ENCODE results near the gene NNMT. TPM values are rescaled to one million over a fixed set of nuclear protein-coding genes. Genes with fewer than 3 reads are reported as not detected.
"Not testable (repeated sequence)": the region's sequence is repeated elsewhere in the genome, so short reads cannot be mapped to it uniquely, and the experiment has no call there.

Gene NNMT
- total RNA-seq, 2 donors from 2014 or later = 74.7 to 276 TPM

- no peaks in the 10 kb centered on the region for H3K36me3 ChIP-seq (replicated peaks in 1 of 2; ENCODE audit: insufficient read depth in 1 of 2, low read depth in 2 of 2)
- intact Hi-C loops (cut with DNase I) = no loop called here
- no peak overlapping the region for H3K27ac ChIP-seq
- no peaks in the 10 kb centered on the region for H3K27me3 ChIP-seq
- DNase-seq (no peak), ATAC-seq (no peak)
- 84 to 93% methylated on average over 2 of the region's 2 CpGs for WGBS, 2 donors
- no peak overlapping the region for H3K4me3 ChIP-seq
- H3K4me1 ChIP-seq = no peaks in the 10 kb centered on the region
- peaks cover 0 to 3% (median 0%) of the 10 kb centered on the region in 3 donors for H3K9me3 ChIP-seq
- no peak for TF ChIP-seq CTCF (IDR thresholded peaks at IDR 0.05)
- no peak for TF ChIP-seq POLR2A (IDR thresholded peaks at IDR 0.05)
These were observed 30.6 kb downstream of the NNMT start for GRCh38 chr11:114326776-114327175.

- H3K4me1 ChIP-seq = no peaks in the 10 kb centered on the region
- no peak for DNase-seq
- 48 to 58% methylated on average over 1 of the region's 1 CpG for WGBS, 2 donors
- H3K27me3 ChIP-seq = no peaks in the 10 kb centered on the region
- H3K9me3 ChIP-seq = peaks cover 0 to 3% (median 0%) of the 10 kb centered on the region in 3 donors
- no peak overlapping the region for H3K4me3 ChIP-seq
- intact Hi-C loops (cut with DNase I) = no loop called here
- no peak for TF ChIP-seq POLR2A (IDR thresholded peaks at IDR 0.05)
- no peak for TF ChIP-seq CTCF (IDR thresholded peaks at IDR 0.05)
- no peaks in the 10 kb centered on the region for H3K36me3 ChIP-seq (replicated peaks in 1 of 2; ENCODE audit: insufficient read depth in 1 of 2, low read depth in 2 of 2)
- no peak overlapping the region for H3K27ac ChIP-seq
- ATAC-seq = no peak
These were observed 34.2 kb downstream of the NNMT start for GRCh38 chr11:114330373-114330772.

GRCh38 chr11:114340311-114341131 is 44.3 kb downstream of the NNMT start:
- DNase-seq = peak; percentile 39 to 61 (median 57)
- TF ChIP-seq CTCF (IDR thresholded peaks at IDR 0.05) (peak; percentile 46 to 69 (median 67)), POLR2A (IDR thresholded peaks at IDR 0.05) (no peak)
- Histone ChIP-seq H3K36me3 (replicated peaks in 1 of 2; ENCODE audit: insufficient read depth in 1 of 2, low read depth in 2 of 2) (no peaks in the 10 kb centered on the region), H3K9me3 (no peaks in the 10 kb centered on the region), H3K4me3 (no peak overlapping the region), H3K27me3 (peaks cover 0 to 2% of the 10 kb centered on the region in 2 donors), H3K27ac (no peak overlapping the region), H3K4me1 (peaks cover 6% of the 10 kb centered on the region)
- intact Hi-C loops (cut with DNase I) = no loop called here
- ATAC-seq = peak; percentile 62
- 23 to 32% methylated on average over 12 to 18 of the region's 18 CpGs for WGBS, 2 donors

GRCh38 chr11:114341667-114342066 is 45.5 kb downstream of the NNMT start:
- H3K9me3 ChIP-seq; H3K27me3 ChIP-seq; ATAC-seq; H3K27ac ChIP-seq; H3K4me3 ChIP-seq; H3K4me1 ChIP-seq; intact Hi-C loops (cut with DNase I); DNase-seq; H3K36me3 ChIP-seq (replicated peaks in 1 of 2; ENCODE audit: insufficient read depth in 1 of 2, low read depth in 2 of 2): not testable (repeated sequence)
- WGBS, 2 donors = 60 to 67% methylated on average over 3 of the region's 3 CpGs

- no peaks in the 10 kb centered on the region for H3K9me3 ChIP-seq
- ATAC-seq (no peak), DNase-seq (no peak)
- H3K27ac ChIP-seq = no peak overlapping the region
- H3K27me3 ChIP-seq = no peaks in the 10 kb centered on the region
- peaks cover 6% of the 10 kb centered on the region for H3K4me1 ChIP-seq
- no peak for TF ChIP-seq POLR2A (IDR thresholded peaks at IDR 0.05)
- TF ChIP-seq CTCF (IDR thresholded peaks at IDR 0.05) = no peak
- intact Hi-C loops (cut with DNase I) = no loop called here
- H3K36me3 ChIP-seq (replicated peaks in 1 of 2; ENCODE audit: insufficient read depth in 1 of 2, low read depth in 2 of 2) = no peaks in the 10 kb centered on the region
- WGBS, 2 donors = 72 to 92% methylated on average over 2 of the region's 2 CpGs
- H3K4me3 ChIP-seq = no peak overlapping the region
These were observed 46.3 kb downstream of the NNMT start for GRCh38 chr11:114342476-114342875.
